ENCODE data around the gene MAPK1. TPM values are rescaled to one million over a fixed set of nuclear protein-coding genes. Genes with fewer than 3 reads are reported as not detected.
"Not testable (repeated sequence)": the region's sequence is repeated elsewhere in the genome, so short reads cannot be mapped to it uniquely, and the experiment has no call there.

MAPK1 gene
- total and polyA plus RNA-seq, 2 donors (not counting 1 experiment from before 2014, with no cell fraction given), result 53.8 to 133 TPM

- DNase-seq (ENCODE audit: low read depth in 2 of 2), result no peak
- Histone ChIP-seq H3K36me3 (ENCODE audit: control insufficient read depth, insufficient read depth, low read length) (no peaks in the 10 kb centered on the region), H3K4me1 (ENCODE audit: control insufficient read depth, extremely low read depth, insufficient read depth, low read length) (no peaks in the 10 kb centered on the region), H2AFZ (ENCODE audit: low read length) (no peak overlapping the region), H3K9me3 (ENCODE audit: control insufficient read depth, insufficient read depth, low read depth, low read length) (no peaks in the 10 kb centered on the region), H3K79me2 (ENCODE audit: control insufficient read depth, insufficient read depth, low read length) (no peaks in the 10 kb centered on the region), H4K20me1 (ENCODE audit: control insufficient read depth, extremely low read depth, insufficient read depth, low read length) (no peaks in the 10 kb centered on the region), H3K27ac (ENCODE audit: insufficient read depth, low read length) (no peak overlapping the region), H3K4me3 (replicated peaks in 1 of 4; ENCODE audit: control extremely low read depth in 1 of 4, insufficient read depth in 1 of 4, low read depth in 3 of 4, low read length in 4 of 4) (no peak overlapping the region), H3K27me3 (ENCODE audit: control insufficient read depth, insufficient read depth, low read length) (no peaks in the 10 kb centered on the region), H3K9ac (ENCODE audit: insufficient read depth, low read length) (no peak overlapping the region), H3K4me2 (ENCODE audit: extremely low read depth, insufficient read depth, low read length) (no peak overlapping the region)
- no peak for TF ChIP-seq EZH2 (IDR thresholded peaks at IDR 0.05; ENCODE audit: low read length, missing control alignments)
- no peak for TF ChIP-seq CTCF (conservative IDR thresholded peaks at IDR 0.05 in 1 of 2, IDR thresholded peaks at IDR 0.05 in 1 of 2; ENCODE audit: low read depth in 1 of 2, low read length in 2 of 2)
Observed at GRCh38 chr22:21796231-21796630, 71.2 kb downstream of the MAPK1 start.

GRCh38 chr22:21793716-21794115 is 73.7 kb downstream of the MAPK1 start:
- not testable (repeated sequence) for H3K36me3 ChIP-seq (ENCODE audit: control insufficient read depth, insufficient read depth, low read length); H4K20me1 ChIP-seq (ENCODE audit: control insufficient read depth, extremely low read depth, insufficient read depth, low read length); H3K27ac ChIP-seq (ENCODE audit: insufficient read depth, low read length); H3K79me2 ChIP-seq (ENCODE audit: control insufficient read depth, insufficient read depth, low read length); H3K9ac ChIP-seq (ENCODE audit: insufficient read depth, low read length); H3K4me1 ChIP-seq (ENCODE audit: control insufficient read depth, extremely low read depth, insufficient read depth, low read length); H3K27me3 ChIP-seq (ENCODE audit: control insufficient read depth, insufficient read depth, low read length); DNase-seq (ENCODE audit: low read depth in 2 of 2); H3K9me3 ChIP-seq (ENCODE audit: control insufficient read depth, insufficient read depth, low read depth, low read length); H3K4me2 ChIP-seq (ENCODE audit: extremely low read depth, insufficient read depth, low read length); H3K4me3 ChIP-seq (replicated peaks in 1 of 4; ENCODE audit: control extremely low read depth in 1 of 4, insufficient read depth in 1 of 4, low read depth in 3 of 4, low read length in 4 of 4); H2AFZ ChIP-seq (ENCODE audit: low read length)

- TF ChIP-seq CTCF (conservative IDR thresholded peaks at IDR 0.05 in 1 of 2, IDR thresholded peaks at IDR 0.05 in 1 of 2; ENCODE audit: low read depth in 1 of 2, low read length in 2 of 2) (no peak), EZH2 (IDR thresholded peaks at IDR 0.05; ENCODE audit: low read length, missing control alignments) (no peak)
- Histone ChIP-seq H2AFZ (ENCODE audit: low read length) (no peak overlapping the region), H4K20me1 (ENCODE audit: control insufficient read depth, extremely low read depth, insufficient read depth, low read length) (no peaks in the 10 kb centered on the region), H3K27me3 (ENCODE audit: control insufficient read depth, insufficient read depth, low read length) (no peaks in the 10 kb centered on the region), H3K9ac (ENCODE audit: insufficient read depth, low read length) (no peak overlapping the region), H3K79me2 (ENCODE audit: control insufficient read depth, insufficient read depth, low read length) (no peaks in the 10 kb centered on the region), H3K27ac (ENCODE audit: insufficient read depth, low read length) (no peak overlapping the region), H3K36me3 (ENCODE audit: control insufficient read depth, insufficient read depth, low read length) (peaks cover 2% of the 10 kb centered on the region), H3K4me2 (ENCODE audit: extremely low read depth, insufficient read depth, low read length) (no peak overlapping the region), H3K4me1 (ENCODE audit: control insufficient read depth, extremely low read depth, insufficient read depth, low read length) (no peaks in the 10 kb centered on the region), H3K4me3 (replicated peaks in 1 of 4; ENCODE audit: control extremely low read depth in 1 of 4, insufficient read depth in 1 of 4, low read depth in 3 of 4, low read length in 4 of 4) (no peak overlapping the region), H3K9me3 (ENCODE audit: control insufficient read depth, insufficient read depth, low read depth, low read length) (no peaks in the 10 kb centered on the region)
- peak; percentile 4 to 71 for DNase-seq (ENCODE audit: low read depth in 2 of 2)
Observed at GRCh38 chr22:21791635-21792625, 75.5 kb downstream of the MAPK1 start.

GRCh38 chr22:21790849-21791610 is 76.4 kb downstream of the MAPK1 start:
- not testable (repeated sequence) for H3K27ac ChIP-seq (ENCODE audit: insufficient read depth, low read length); H3K27me3 ChIP-seq (ENCODE audit: control insufficient read depth, insufficient read depth, low read length); H3K9ac ChIP-seq (ENCODE audit: insufficient read depth, low read length); DNase-seq (ENCODE audit: low read depth in 2 of 2); H3K9me3 ChIP-seq (ENCODE audit: control insufficient read depth, insufficient read depth, low read depth, low read length); H3K4me2 ChIP-seq (ENCODE audit: extremely low read depth, insufficient read depth, low read length); H3K36me3 ChIP-seq (ENCODE audit: control insufficient read depth, insufficient read depth, low read length); H4K20me1 ChIP-seq (ENCODE audit: control insufficient read depth, extremely low read depth, insufficient read depth, low read length); H3K4me1 ChIP-seq (ENCODE audit: control insufficient read depth, extremely low read depth, insufficient read depth, low read length); H3K79me2 ChIP-seq (ENCODE audit: control insufficient read depth, insufficient read depth, low read length); H2AFZ ChIP-seq (ENCODE audit: low read length); H3K4me3 ChIP-seq (replicated peaks in 1 of 4; ENCODE audit: control extremely low read depth in 1 of 4, insufficient read depth in 1 of 4, low read depth in 3 of 4, low read length in 4 of 4)

Measured in fibroblast of lung (primary cell).